Omental fat pad (tissue), 4 donors: ENCODE measurements around the gene DOCK4. TPM values are rescaled to one million over a fixed set of nuclear protein-coding genes. Genes with fewer than 3 reads are reported as not detected.

Experiments
- ATAC-seq: fragments of 150-250 bp; one replicate; pipeline ENCODE4 v1.9.1; 2016; ENCODE audit warnings: mild to moderate bottlenecking, moderate library complexity; ENCODE audit not compliant: low FRiP score
- DNase-seq: peaks from one replicate; pipeline ENCODE4 v3.0.0-alpha.2; 2019; ENCODE audit warnings: low spot score
- CTCF ChIP-seq, 3 donors: fragments of 450-650 bp; IDR thresholded peaks; one replicate each; pipeline ENCODE4 v1.5.1; 2016 to 2017; ENCODE audit warnings: antibody characterized with exemption in 3 of 3, mild to moderate bottlenecking in 3 of 3, moderate library complexity in 2 of 3
- total RNA-seq, 4 donors: library from RNA; depleted of rRNA; stranded (reverse); fragments of >200 nt; gene quantifications; one replicate each; pipeline ENCODE4 v1.1.0, GENCODE V29; 2016

DOCK4 gene
- total RNA-seq, 4 donors from 2014 or later, result 47.5 to 86.9 (median 59.7) TPM

GRCh38 chr7:112192236-112193154, 13.7 kb downstream of the DOCK4 start:
- peak; percentile 84 for ATAC-seq
- DNase-seq, result no peak
- TF ChIP-seq CTCF (IDR thresholded peaks at IDR 0.05), result no peak

- no peak for ATAC-seq
- DNase-seq, result no peak
- TF ChIP-seq CTCF (IDR thresholded peaks at IDR 0.05), result no peak
Observed at GRCh38 chr7:112190120-112190519, 16.1 kb downstream of the DOCK4 start.

- DNase-seq, result no peak
- ATAC-seq, result no peak
- no peak for TF ChIP-seq CTCF (IDR thresholded peaks at IDR 0.05)
Observed at GRCh38 chr7:112189691-112190090, 16.5 kb downstream of the DOCK4 start.

GRCh38 chr7:112188257-112188656, 17.9 kb downstream of the DOCK4 start:
- no peak for DNase-seq

GRCh38 chr7:112186300-112186699, 19.9 kb downstream of the DOCK4 start:
- ATAC-seq (no peak), DNase-seq (no peak)
- no peak for TF ChIP-seq CTCF (IDR thresholded peaks at IDR 0.05)

More at GRCh38 chr7:112188257-112188656, 17.9 kb downstream of the DOCK4 start:
- TF ChIP-seq CTCF (IDR thresholded peaks at IDR 0.05), result no peak
- ATAC-seq, result no peak

GRCh38 chr7:112185005-112185834, 21.0 kb downstream of the DOCK4 start:
- TF ChIP-seq CTCF (IDR thresholded peaks at IDR 0.05), result no peak
- ATAC-seq, result no peak
- DNase-seq, result no peak
